Heart right ventricle (tissue), 16 donors: ENCODE data around the gene EGFL6. TPM values are rescaled to one million over a fixed set of nuclear protein-coding genes. Genes with fewer than 3 reads are reported as not detected.

ENCODE experiments used
- ATAC-seq, 8 donors: fragments of 200-7000 bp; cut with Tn5 transposase; one replicate each; pipeline ENCODE4 v1.9.1; 2020; ENCODE audit warnings: mild to moderate bottlenecking in 8 of 8, moderate library complexity in 8 of 8, moderate number of reproducible peaks in 1 of 8
- DNase-seq, 2 donors: peaks; one replicate each; pipeline ENCODE4 v3.0.0-alpha.2; 2020
- H3K27ac ChIP-seq, 10 donors: fragments of 200-600 bp; sonication (generic) in 2 of 10; one replicate each; pipeline versions ENCODE4 v1.5.0 to v1.8.0; 2020 to 2022; ENCODE audit warnings: mild to moderate bottlenecking in 3 of 10
- H3K27me3 ChIP-seq, 7 donors: fragments of 200-600 bp; one replicate each; pipeline ENCODE4 v1.8.0; 2021 to 2022; ENCODE audit warnings: mild to moderate bottlenecking in 2 of 7
- H3K36me3 ChIP-seq, 9 donors: fragments of 200-600 bp; sonication (generic) in 1 of 9; one replicate each; pipeline versions ENCODE4 v1.5.0 to v1.8.0; 2020 to 2022; ENCODE audit warnings: mild to moderate bottlenecking in 2 of 9
- H3K4me1 ChIP-seq, 9 donors: fragments of 200-600 bp; sonication (generic) in 1 of 9; one replicate each; pipeline versions ENCODE4 v1.5.0 to v1.8.0; 2020 to 2022; ENCODE audit warnings: mild to moderate bottlenecking in 4 of 9
- H3K4me3 ChIP-seq, 10 donors: fragments of 200-600 bp; sonication (generic) in 2 of 10; one replicate each; pipeline versions ENCODE4 v1.5.0 to v1.8.0; 2020 to 2022; ENCODE audit warnings: mild to moderate bottlenecking in 7 of 10, moderate library complexity in 2 of 10
- H3K9me3 ChIP-seq, 11 donors: fragments of 200-600 bp in 10 of 11; sonication (generic) in 2 of 11; one replicate each; pipeline versions ENCODE4 v1.5.0 to v1.8.0; 2013 to 2022; ENCODE audit warnings: mild to moderate bottlenecking in 2 of 11, control low read depth in 1 of 11, moderate library complexity in 1 of 11
- CTCF ChIP-seq, 9 donors: fragments of 200-600 bp; sonication (generic) in 2 of 9; IDR thresholded peaks; one replicate each; pipeline versions ENCODE4 v1.5.0 to v1.8.0; 2021 to 2022; ENCODE audit warnings: antibody characterized with exemption in 9 of 9, mild to moderate bottlenecking in 5 of 9, moderate library complexity in 1 of 9
- WGBS, 2 donors: extraction: QIAGEN DNeasy Blood & Tissue Kit; methylation state at CpG; one replicate each; pipeline ENCODE4 v1.1.7; 2013; ENCODE audit warnings: inconsistent platforms in 1 of 2; 5-methylcytosine and 5-hydroxymethylcytosine counted together
- intact Hi-C, 10 donors: fragments of 100-400 bp; cut with DNase I; formaldehyde crosslinking; loops; one replicate each; pipeline versions ENCODE4 v1.11.1 to v1.14.2; 2022
- polyA plus RNA-seq, 2 donors: library from polyadenylated mRNA; stranded (reverse); fragments of 200-250 nt; gene quantifications; one replicate each; pipeline ENCODE4 v1.2.3, GENCODE V29; 2013
- total RNA-seq, 10 donors: library from RNA; stranded (reverse); fragmentation: NEBNext Ultra II Directional in 3 of 10; extraction: Animal tissue kit (Norgen Biotek cat#: 25700) in 3 of 10; gene quantifications; one replicate each; pipeline versions ENCODE4 v1.2.1 to v1.2.4, GENCODE V29; 2021 to 2023
- donor health status: Arrhythmogenic right ventricular cardiomyopathy.
- donor health status: ischemic (EF 13 %, LVEDD 7.1; RV severe dilation, severe dysfunction).
- donor health status: healthy with polysubstance abuse.
- donor health status: DM: no; HTN: yes; CAD: no.
- donor health status: DM: no; HTN: no; CAD: no.
- donor health status: ischemic (EF 25% LVEDD 6.9; RV normal size, moderate dysfunction).
- donor health status: ischemic (EF 25% LVEDD 5.7; RV mildly dilated, moderate dysfunction).
- donor health status: healthy.
- donor health status: DM: yes; HTN: yes; CAD: no.
- donor health status: Ischemic cardiomyopathy.
- donor health status: ischemic (EF 35%, LVEDD 5.7; RV mildly dilated, moderate dysfunction).
- donor health status: nonischemic (EF 11% LVEDD 7.7; RV severe dilation, severe dysfunction).
- donor health status: DM: yes; HTN: yes; CAD: no.
- donor health status: PGD.
- donor health status: ischemic (EF 29% LVEDD 5.4; RV normal size, mild dysfunction).
- donor health status: nonischemic (EF 23%, LVEDD 6.1; RV moderate dilation, normal function).

EGFL6 gene
- total and polyA plus RNA-seq, 12 donors = 0.11 TPM; not detected in 11

- ATAC-seq (peak in 5 of 8 donors; percentile 42 to 83 (median 74)), DNase-seq (no peak)
- Histone ChIP-seq H3K9me3 (no peaks in the 10 kb centered on the region), H3K27ac (peak overlapping the region in 2 of 10 donors; percentile 4 to 53), H3K27me3 (peaks cover 0 to 53% (median 0%) of the 10 kb centered on the region in 7 donors), H3K4me1 (peaks cover 0 to 7% (median 0%) of the 10 kb centered on the region in 9 donors), H3K4me3 (no peak overlapping the region), H3K36me3 (no peaks in the 10 kb centered on the region)
- WGBS, 2 donors = 93 to 100% methylated on average over 1 of the region's 1 CpG
- intact Hi-C loops = no loop called here
- TF ChIP-seq CTCF (IDR thresholded peaks at IDR 0.05) = no peak
Observed at GRCh38 chrX:13599491-13599890, 30.1 kb downstream of the EGFL6 start.

- Histone ChIP-seq H3K36me3 (no peaks in the 10 kb centered on the region), H3K27ac (no peak overlapping the region), H3K4me3 (no peak overlapping the region), H3K9me3 (no peaks in the 10 kb centered on the region), H3K27me3 (peaks cover 0 to 65% (median 0%) of the 10 kb centered on the region in 7 donors), H3K4me1 (no peaks in the 10 kb centered on the region)
- TF ChIP-seq CTCF (IDR thresholded peaks at IDR 0.05) = no peak
- 82 to 95% methylated on average over 1 of the region's 1 CpG for WGBS, 2 donors
- DNase-seq = no peak
- no peak for ATAC-seq
- intact Hi-C loops = no loop called here
Observed at GRCh38 chrX:13605611-13606010, 36.2 kb downstream of the EGFL6 start.

- no peaks in the 10 kb centered on the region for H3K9me3 ChIP-seq
- H3K36me3 ChIP-seq = no peaks in the 10 kb centered on the region
- H3K4me1 ChIP-seq = no peaks in the 10 kb centered on the region
- TF ChIP-seq CTCF (IDR thresholded peaks at IDR 0.05) = no peak
- WGBS, 2 donors = 86 to 89% methylated on average over 6 of the region's 6 CpGs
- no peak overlapping the region for H3K4me3 ChIP-seq
- intact Hi-C loops = no loop called here
- peaks cover 0 to 60% (median 0%) of the 10 kb centered on the region in 7 donors for H3K27me3 ChIP-seq
- H3K27ac ChIP-seq = no peak overlapping the region
- ATAC-seq (no peak), DNase-seq (no peak)
Observed at GRCh38 chrX:13607331-13607995, 38.1 kb downstream of the EGFL6 start.

GRCh38 chrX:13607996-13608365 is 38.6 kb downstream of the EGFL6 start:
- peaks cover 0 to 55% (median 0%) of the 10 kb centered on the region in 7 donors for H3K27me3 ChIP-seq
- H3K4me3 ChIP-seq = no peak overlapping the region
- DNase-seq = no peak
- H3K27ac ChIP-seq = no peak overlapping the region
- WGBS, 2 donors = 38 to 55% methylated on average over 2 of the region's 2 CpGs
- H3K9me3 ChIP-seq = no peaks in the 10 kb centered on the region
- H3K4me1 ChIP-seq = no peaks in the 10 kb centered on the region
- TF ChIP-seq CTCF (IDR thresholded peaks at IDR 0.05) = no peak
- H3K36me3 ChIP-seq = no peaks in the 10 kb centered on the region
- ATAC-seq = no peak
- intact Hi-C loops = no loop called here
